Embryonic facial prominence (tissue), 1 donor: Measurements from ENCODE around the gene ZMYND8.

ENCODE experiments used
- DNase-seq: peaks from one replicate; pipeline ENCODE4 v3.0.0-alpha.2; 2016; ENCODE audit errors: extremely low spot score

The ZMYND8 gene

DNA sequence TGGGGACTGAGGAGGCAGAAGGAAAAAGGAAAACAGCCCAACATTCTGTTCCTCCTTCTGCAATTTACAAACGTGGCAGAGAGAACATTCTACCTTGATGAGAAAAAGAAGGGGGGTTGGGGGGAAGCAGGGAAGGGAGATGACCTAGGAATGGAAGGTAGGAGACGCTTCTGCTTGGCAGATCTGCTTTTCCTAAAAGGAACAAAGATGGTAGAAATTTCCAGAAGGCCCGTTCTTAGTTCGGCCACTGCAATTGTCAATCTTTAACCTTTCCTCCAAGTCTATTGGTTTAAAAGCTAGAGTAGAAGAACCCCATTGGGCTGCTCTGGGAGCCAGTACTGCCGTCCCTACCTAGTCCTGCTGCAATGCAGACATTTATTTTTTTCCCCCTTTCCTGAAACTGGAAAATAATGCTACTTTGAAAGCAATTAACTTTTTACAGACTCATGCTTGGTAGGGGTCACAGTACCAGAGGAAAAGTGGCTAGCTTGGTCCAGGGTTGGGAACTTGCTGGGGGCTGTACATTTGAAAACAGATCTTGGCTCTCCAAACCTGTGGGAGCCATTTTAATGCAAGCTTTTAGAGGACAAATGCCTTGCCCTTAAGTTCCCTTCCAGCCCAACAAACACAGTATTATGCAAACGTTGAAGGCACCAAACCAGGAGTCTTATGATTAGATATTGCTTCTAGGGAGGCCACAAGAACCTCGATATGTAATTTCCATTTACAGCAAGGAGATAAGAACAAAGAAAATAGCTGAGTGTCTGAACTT, 2.6 kb downstream of the ZMYND8 start:
- no peak for DNase-seq

DNA sequence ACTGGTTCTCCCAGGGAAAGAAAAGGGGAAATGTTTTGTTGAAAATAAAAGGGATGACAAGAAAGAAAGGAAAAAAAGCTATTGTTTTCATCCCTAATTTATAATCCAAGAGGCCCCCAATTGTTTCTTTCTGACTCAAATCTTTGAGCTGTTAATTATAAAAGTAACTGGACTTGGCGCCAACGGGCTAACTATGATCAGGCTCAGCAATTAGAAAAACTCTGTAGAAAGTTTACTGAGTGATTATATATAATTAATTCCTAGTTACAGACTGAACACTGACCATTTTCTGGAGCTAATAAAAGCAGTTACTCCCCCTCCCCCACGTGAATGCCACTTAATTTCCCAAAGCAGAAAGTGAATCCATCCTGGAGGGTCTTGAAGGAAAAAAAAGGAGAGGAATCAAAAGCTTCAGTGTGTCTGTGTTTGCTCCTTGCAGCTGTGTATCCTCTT, 3.2 kb downstream of the ZMYND8 start:
- DNase-seq = no peak

DNA sequence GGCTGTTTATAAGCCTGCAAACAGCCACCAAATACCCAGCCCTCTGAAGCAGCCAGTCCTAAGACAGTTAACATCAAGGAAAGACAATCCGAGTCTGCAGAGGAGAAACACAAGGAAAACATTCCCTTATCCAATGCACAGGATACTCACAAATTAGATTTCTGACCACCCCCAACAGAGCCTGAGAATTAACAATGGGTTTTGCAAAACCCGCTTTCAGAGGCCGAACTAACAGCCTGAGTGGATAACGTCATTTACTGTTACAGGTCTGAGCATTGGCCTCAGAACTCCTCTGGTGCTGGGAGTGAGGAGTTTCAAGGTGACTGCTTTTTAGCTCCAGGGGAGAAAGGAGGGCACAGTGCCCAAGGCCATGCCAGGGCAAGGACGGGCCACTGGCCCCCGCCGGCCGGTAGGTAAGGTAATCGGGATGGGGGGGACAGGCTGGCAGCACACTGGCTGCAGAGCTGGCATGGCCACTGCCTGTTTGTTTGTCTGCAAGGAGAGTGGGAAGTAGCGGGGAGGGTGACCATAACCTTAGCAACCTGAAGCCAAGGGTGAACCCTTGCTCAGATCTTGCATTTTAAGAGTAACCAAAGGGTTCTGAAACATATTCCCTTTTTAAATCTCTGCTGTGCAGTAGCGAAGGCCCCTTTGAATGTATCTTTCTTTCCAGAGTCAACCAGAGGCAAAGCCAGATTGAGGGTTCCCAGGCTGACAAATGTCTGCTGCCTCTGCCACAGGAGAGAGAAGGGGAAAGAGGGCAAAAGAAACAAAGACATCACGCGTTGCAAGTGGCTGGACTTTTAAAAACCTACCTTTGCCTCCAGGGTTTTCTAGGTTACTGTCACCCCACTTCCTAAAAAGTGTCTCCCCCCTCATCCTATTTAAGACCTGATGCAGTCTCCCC, 3.9 kb downstream of the ZMYND8 start:
- no peak for DNase-seq

- DNase-seq = no peak
These were observed 4.7 kb downstream of the ZMYND8 start for GRCh38 chr20:47351643-47352331.

DNA sequence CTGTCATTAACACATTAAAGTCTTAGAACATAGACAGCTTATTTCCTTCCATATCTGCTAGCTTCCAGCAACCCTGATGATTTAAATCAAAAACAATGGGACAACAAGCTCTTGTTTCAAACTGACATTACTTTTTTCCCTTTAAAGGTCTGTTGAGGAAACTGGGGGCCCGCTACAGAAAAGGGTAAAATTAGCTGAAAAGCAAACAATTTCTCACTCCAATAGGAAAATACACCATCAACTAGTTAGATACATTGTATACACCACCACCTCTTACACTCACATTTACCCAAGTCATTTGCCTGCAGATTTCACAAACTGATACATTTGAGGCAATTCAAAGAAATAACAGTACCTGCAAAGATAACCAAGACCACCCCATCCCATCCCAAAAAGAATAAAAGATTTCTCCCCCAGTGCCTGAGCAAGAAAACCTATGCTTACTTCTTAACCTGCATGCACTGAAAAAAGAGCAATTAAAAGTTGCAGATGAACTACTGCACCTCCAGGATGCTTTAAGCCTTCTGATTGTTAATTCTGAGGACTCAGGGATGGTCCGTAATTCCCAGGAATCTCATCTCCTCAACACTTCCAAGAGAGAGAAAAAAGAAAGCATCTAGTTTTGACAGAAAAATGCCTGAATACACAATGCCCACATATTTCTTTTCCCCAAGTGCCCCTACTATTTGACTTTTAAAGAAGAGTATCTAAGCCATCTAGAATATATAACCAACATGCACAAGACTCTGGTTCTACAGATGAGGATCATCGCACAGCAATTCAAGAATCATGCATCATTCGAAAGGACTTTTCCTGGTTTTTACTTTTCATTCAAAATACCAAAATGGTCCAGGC, 5.6 kb downstream of the ZMYND8 start:
- no peak for DNase-seq

GRCh38 chr20:47350181-47350550, 6.3 kb downstream of the ZMYND8 start:
- no peak for DNase-seq

GRCh38 chr20:47349365-47350180, 6.9 kb downstream of the ZMYND8 start:
- DNase-seq = no peak

- no peak for DNase-seq
These were observed 7.9 kb downstream of the ZMYND8 start for GRCh38 chr20:47348539-47349142.

GRCh38 chr20:47347661-47348435, 8.7 kb downstream of the ZMYND8 start:
- DNase-seq = no peak

DNA sequence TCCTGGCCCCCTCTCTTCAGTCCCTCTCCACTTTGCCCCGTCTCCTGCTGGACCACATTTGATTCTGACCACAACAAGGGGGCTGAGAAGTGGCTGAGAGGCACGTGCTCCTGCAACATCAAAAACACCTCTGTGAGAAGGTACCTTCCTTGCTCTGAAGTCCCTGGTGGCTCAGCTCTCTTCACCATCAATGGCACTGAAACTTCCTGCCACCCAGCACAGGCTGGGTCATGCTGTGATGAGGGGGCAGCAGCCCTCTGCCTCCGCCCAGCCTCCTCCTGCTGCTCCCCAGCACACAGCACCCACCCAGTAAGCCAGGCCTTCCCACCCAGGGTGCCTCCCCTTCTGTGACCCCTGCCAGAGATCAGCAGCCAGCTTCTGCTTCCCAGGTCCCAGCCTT, 10.3 kb downstream of the ZMYND8 start:
- no peak for DNase-seq

- no peak for DNase-seq
These were observed 11.3 kb downstream of the ZMYND8 start for GRCh38 chr20:47345214-47345613.

DNA sequence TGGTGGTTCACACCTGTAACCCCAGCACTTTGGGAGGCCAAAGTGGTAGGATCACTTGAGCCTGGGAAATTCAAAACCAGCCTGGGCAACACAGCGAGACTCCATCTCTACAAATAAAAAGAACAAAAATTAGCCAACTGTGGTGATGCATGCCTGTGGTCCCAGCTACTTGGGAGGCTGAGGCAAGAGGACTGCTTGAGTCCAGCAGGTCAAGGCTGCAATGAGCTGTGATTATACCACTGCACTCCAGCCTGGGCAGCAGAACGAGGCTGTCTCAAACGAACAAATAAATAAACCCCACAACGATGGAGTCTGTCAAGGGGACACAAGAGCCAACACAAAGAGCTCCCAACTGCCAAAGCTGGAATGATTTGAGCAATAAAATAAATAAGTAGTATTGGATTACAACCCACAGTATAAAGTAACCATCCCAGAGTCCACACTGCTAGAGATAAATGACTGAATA, 13.5 kb downstream of the ZMYND8 start:
- no peak for DNase-seq

DNA sequence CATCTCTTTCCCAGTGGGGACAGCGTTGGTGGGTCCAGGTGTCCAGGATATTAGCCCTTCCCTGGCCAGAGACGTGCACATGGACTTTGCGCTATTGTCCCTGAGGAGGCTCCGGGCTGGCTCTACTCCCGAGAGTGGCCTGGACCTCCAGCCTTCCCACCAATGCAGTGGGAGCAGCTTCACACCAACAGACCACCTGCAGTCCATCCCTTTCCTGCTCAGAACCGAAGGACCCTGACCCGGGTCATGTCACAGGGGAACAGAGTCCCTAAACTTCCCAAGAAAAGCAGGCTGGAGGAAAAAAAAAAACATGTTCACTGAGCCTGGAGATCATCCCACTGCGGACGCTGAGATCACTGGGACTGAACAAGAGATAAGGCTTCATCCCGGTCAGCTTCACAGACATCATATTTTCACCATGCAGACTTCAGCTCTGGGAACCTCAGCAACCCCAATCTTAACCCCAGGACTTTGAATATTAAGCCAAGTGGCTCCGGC, 18.3 kb downstream of the ZMYND8 start:
- no peak for DNase-seq

- DNase-seq = no peak
These were observed 19.1 kb downstream of the ZMYND8 start for GRCh38 chr20:47337413-47337812.

DNA sequence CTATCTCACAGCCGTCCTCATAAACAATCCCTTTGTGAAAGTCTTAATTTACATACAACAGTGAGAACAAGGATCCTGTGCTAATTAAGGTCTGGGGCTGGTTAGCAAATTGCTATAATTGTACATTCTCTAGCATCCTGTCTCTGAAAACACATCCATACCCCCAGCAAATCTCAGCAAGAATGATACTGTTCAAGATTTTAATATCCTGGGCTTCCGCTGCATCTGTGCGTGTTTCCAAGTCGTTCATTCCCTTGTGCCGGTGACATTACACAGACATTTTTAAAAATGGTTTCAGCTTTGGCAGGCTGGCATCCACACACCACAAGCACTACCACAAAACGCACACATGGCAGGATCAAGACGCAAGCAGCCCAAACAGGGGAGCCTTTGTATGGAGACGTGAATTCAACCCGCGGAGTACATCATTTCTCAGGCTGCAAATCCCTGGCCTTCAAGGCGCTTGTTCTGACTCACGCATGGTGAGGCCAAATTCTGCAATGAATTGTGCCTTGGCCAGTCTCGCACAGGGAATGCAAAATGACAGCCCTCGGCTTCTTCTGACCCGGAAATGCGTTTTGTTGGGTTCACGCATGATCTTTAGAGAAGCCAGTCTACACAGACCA, 20.3 kb downstream of the ZMYND8 start:
- no peak for DNase-seq

GRCh38 chr20:47335251-47336128, 21.0 kb downstream of the ZMYND8 start:
- no peak for DNase-seq

DNA sequence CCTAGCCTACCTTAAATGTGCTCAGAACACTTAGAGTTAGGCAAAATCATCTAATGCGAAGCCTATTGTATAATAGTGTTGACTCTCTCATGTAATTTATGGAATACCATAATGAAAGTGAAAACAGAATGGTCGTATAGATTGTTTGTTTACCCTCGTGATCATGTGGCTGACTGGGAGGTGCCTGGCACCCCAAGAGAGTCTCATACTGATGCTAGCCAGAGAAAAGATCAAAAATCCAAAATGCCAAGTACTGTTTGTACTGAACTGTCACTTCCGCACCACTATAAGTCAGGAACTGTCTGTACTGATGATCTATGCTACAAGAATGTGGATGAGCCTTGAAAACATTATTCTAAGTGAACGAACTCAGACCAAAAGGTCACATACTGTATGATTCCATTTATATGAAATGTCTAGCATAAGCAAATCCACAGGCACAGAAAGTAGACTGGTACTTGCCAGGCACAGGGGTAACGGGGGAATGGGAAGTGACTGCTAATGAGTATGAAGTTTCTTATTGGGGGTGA, 22.4 kb downstream of the ZMYND8 start:
- DNase-seq = no peak
